B cell (primary cell): ENCODE data around the gene KIR3DL2. TPM values are rescaled to one million over a fixed set of nuclear protein-coding genes. Genes with fewer than 3 reads are reported as not detected.
"Not testable (repeated sequence)": the region's sequence is repeated elsewhere in the genome, so short reads cannot be mapped to it uniquely, and the experiment has no call there.

Source experiments
- ATAC-seq: fragments of 200-7000 bp; cut with Tn5 transposase; one replicate; pipeline ENCODE4 v1.10.0; 2021; ENCODE audit warnings: low read depth, mild to moderate bottlenecking, moderate number of reproducible peaks, moderate library complexity
- CTCF ChIA-PET: fragments of 350-600 bp; sonication (Branson Sonifier 250); formaldehyde crosslinking; loops from one replicate; lab custom pipeline; 2021; ENCODE audit warnings: antibody characterized with exemption, inconsistent platforms; lab: Charles Lee
- POLR2A ChIA-PET: fragments of 350-600 bp; sonication (Branson Sonifier 250); formaldehyde crosslinking; loops from one replicate; lab custom pipeline; 2021; ENCODE audit warnings: antibody characterized with exemption; lab: Charles Lee
- DNase-seq: peaks from one replicate; pipeline ENCODE4 v3.0.0; 2013
- H2AFZ ChIP-seq: 2 replicates; pipeline ENCODE4 v1.6.1; 2012; ENCODE audit warnings: mild to moderate bottlenecking, low read depth, low read length; ENCODE audit not compliant: insufficient read depth, poor library complexity, severe bottlenecking
- H3K27ac ChIP-seq, 2 donors: 1 replicate in 1 of 2; 2 replicates in 1 of 2; pipeline ENCODE4 v1.5.1; 2012 to 2013; ENCODE audit warnings: low read length in 2 of 2, mild to moderate bottlenecking in 2 of 2, moderate library complexity in 1 of 2
- H3K27me3 ChIP-seq, 4 experiments: fragments of 200-600 bp in 1 of 4; sonication (generic) in 1 of 4; replicated peaks in 1 of 4; 1 replicate in 2 of 4; 2 replicates in 2 of 4; pipeline versions ENCODE4 v1.6.1 to v1.7.0; 2013 to 2016; ENCODE audit warnings: low read length in 3 of 4, mild to moderate bottlenecking in 2 of 4, mixed read lengths in 1 of 4, moderate library complexity in 1 of 4; ENCODE audit not compliant: insufficient read depth in 4 of 4, control insufficient read depth in 3 of 4; ENCODE audit errors: control extremely low read depth in 1 of 4
- H3K36me3 ChIP-seq, 2 experiments: replicated peaks in 1 of 2; 1 replicate in 1 of 2; 2 replicates in 1 of 2; pipeline versions ENCODE4 v1.6.1 to v1.7.1; 2013; ENCODE audit warnings: low read length in 1 of 2; ENCODE audit not compliant: insufficient read depth in 2 of 2, control insufficient read depth in 1 of 2; ENCODE audit errors: control extremely low read depth in 1 of 2, extremely low read depth in 1 of 2
- H3K4me1 ChIP-seq, 2 donors: fragments of 200-600 bp in 1 of 2; sonication (generic) in 1 of 2; 1 replicate in 1 of 2; 2 replicates in 1 of 2; pipeline versions ENCODE4 v1.5.1 to v1.6.1; 2013 to 2017; ENCODE audit warnings: low read length in 2 of 2; ENCODE audit not compliant: control insufficient read depth in 2 of 2, insufficient read depth in 2 of 2
- H3K4me2 ChIP-seq: replicated peaks from 2 replicates; pipeline ENCODE3; 2012; ENCODE audit warnings: mild to moderate bottlenecking, low read depth, low read length; ENCODE audit not compliant: poor library complexity, severe bottlenecking
- H3K4me3 ChIP-seq, 5 experiments: fragments of 200-600 bp in 1 of 5; sonication (generic) in 1 of 5; 1 replicate in 3 of 5; 2 replicates in 2 of 5; pipeline versions ENCODE4 v1.5.1 to v1.7.0; 2011 to 2016; ENCODE audit warnings: low read length in 4 of 5, mild to moderate bottlenecking in 4 of 5, low read depth in 2 of 5, control low read depth in 1 of 5, moderate library complexity in 1 of 5; ENCODE audit not compliant: insufficient read depth in 1 of 5; ENCODE audit errors: control extremely low read depth in 1 of 5, extremely low read depth in 1 of 5
- H3K79me2 ChIP-seq: fragments of 200-600 bp; sonication (generic); one replicate; pipeline ENCODE4 v1.6.0; 2016; ENCODE audit warnings: low read length; ENCODE audit not compliant: control insufficient read depth, insufficient read depth
- H3K9ac ChIP-seq: fragments of 200-600 bp; sonication (generic); 2 replicates; pipeline ENCODE4 v1.6.1; 2017; ENCODE audit warnings: mild to moderate bottlenecking, low read length, moderate library complexity
- H3K9me3 ChIP-seq, 3 donors: one replicate each; pipeline versions ENCODE4 v1.6.1 to v1.7.1; 2013; ENCODE audit warnings: low read length in 2 of 3; ENCODE audit not compliant: control insufficient read depth in 2 of 3, insufficient read depth in 1 of 3; ENCODE audit errors: control extremely low read depth in 1 of 3
- H4K20me1 ChIP-seq: 2 replicates; pipeline ENCODE4 v1.6.0; 2012; ENCODE audit warnings: mild to moderate bottlenecking, low read length; ENCODE audit not compliant: insufficient read depth, control insufficient read depth, poor library complexity, severe bottlenecking
- H3K27ac Mint-ChIP-seq: one replicate; pipeline ENCODE4 v1.8.0; 2021; ENCODE audit warnings: mixed read lengths
- H3K27me3 Mint-ChIP-seq: one replicate; pipeline ENCODE4 v1.8.0; 2021; ENCODE audit warnings: mixed read lengths
- H3K4me1 Mint-ChIP-seq: one replicate; pipeline ENCODE4 v1.8.0; 2021; ENCODE audit warnings: mixed read lengths
- H3K4me3 Mint-ChIP-seq: one replicate; pipeline ENCODE4 v1.8.0; 2021; ENCODE audit warnings: mixed read lengths
- H3K9me3 Mint-ChIP-seq: one replicate; pipeline ENCODE4 v1.8.0; 2022; ENCODE audit warnings: mixed read lengths; ENCODE audit not compliant: insufficient read depth
- EZH2 ChIP-seq: IDR thresholded peaks from 2 replicates; pipeline ENCODE4 v1.6.1; 2012; ENCODE audit warnings: borderline replicate concordance, low read depth, mild to moderate bottlenecking, moderate library complexity, low read length; ENCODE audit not compliant: insufficient read depth, poor library complexity, severe bottlenecking
- WGBS: methylation state at CpG from one replicate; pipeline ENCODE4 v1.1.5; 2013; ENCODE audit warnings: missing lambda C conversion rate; ENCODE audit not compliant: insufficient coverage; 5-methylcytosine and 5-hydroxymethylcytosine counted together
- intact Hi-C: fragments of 100-400 bp; cut with micrococcal nuclease; formaldehyde crosslinking; loops from one replicate; pipeline ENCODE4 v1.10.0; 2022
- polyA plus RNA-seq: library from polyadenylated mRNA; depleted of rRNA; stranded (reverse); fragments of >200 nt; gene quantifications from 2 replicates; pipeline ENCODE4 v1.2.3, GENCODE V29; 2012
- total RNA-seq, 2 donors: library from RNA; stranded (reverse); fragments of 120-200 nt in 1 of 2; gene quantifications; 1 replicate in 1 of 2; 2 replicates in 1 of 2; pipeline versions ENCODE4 v1.2.3 to v1.2.4, GENCODE V29; 2013 to 2022
- TF ChIP-seq, protein P1 (sequence below): fragments of 200-600 bp; IDR thresholded peaks from one replicate; pipeline ENCODE4 v1.8.0; 2022; ENCODE audit warnings: antibody characterized with exemption, mild to moderate bottlenecking

Gene KIR3DL2
- total and polyA plus RNA-seq, 2 donors (not counting 1 experiment from before 2014, with no cell fraction given) = 0.17 to 0.30 TPM

DNA sequence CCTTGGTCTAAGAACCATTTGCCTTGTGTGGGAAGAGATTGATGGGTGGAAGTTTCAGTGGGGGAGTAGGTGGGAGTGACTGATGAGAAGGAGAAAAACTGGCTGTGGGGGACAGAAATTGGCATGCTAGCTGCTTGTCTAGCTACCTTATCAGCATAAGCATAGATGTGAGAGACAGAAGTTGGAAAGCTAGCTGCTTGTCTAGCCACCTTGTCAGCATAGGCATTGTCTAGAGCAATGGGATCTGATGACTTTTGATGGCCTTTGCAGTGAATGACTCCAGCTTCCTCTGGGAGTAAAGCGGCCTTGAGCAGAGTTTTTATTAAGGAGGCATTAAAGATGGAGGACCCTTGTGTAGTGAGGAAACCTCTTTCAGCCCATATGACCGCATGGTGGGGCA, 45.8 kb downstream of the KIR3DL2 start:
- Histone ChIP-seq H3K9ac (no peak overlapping the region), H3K4me1 (no peaks in the 10 kb centered on the region), H3K9me3 (no peaks in the 10 kb centered on the region), H2AFZ (no peak overlapping the region), H3K4me2 (no peak overlapping the region), H4K20me1 (no peaks in the 10 kb centered on the region), H3K4me3 (no peak overlapping the region), H3K79me2 (no peaks in the 10 kb centered on the region), H3K36me3 (no peaks in the 10 kb centered on the region), H3K27me3 (no peaks in the 10 kb centered on the region), H3K27ac (no peak overlapping the region)
- peaks cover 34% of the 10 kb centered on the region for H3K27me3 Mint-ChIP-seq
- ChIA-PET CTCF (interaction anchor here (0.6 kb wide), 1 partner anchor 96 kb away, joined by 3 read pairs; no protein-coding TSS in a partner anchor), POLR2A (no interaction called here)
- no peak overlapping the region for H3K27ac Mint-ChIP-seq
- TF ChIP-seq, protein P1, sequence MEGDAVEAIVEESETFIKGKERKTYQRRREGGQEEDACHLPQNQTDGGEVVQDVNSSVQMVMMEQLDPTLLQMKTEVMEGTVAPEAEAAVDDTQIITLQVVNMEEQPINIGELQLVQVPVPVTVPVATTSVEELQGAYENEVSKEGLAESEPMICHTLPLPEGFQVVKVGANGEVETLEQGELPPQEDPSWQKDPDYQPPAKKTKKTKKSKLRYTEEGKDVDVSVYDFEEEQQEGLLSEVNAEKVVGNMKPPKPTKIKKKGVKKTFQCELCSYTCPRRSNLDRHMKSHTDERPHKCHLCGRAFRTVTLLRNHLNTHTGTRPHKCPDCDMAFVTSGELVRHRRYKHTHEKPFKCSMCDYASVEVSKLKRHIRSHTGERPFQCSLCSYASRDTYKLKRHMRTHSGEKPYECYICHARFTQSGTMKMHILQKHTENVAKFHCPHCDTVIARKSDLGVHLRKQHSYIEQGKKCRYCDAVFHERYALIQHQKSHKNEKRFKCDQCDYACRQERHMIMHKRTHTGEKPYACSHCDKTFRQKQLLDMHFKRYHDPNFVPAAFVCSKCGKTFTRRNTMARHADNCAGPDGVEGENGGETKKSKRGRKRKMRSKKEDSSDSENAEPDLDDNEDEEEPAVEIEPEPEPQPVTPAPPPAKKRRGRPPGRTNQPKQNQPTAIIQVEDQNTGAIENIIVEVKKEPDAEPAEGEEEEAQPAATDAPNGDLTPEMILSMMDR = no peak
- TF ChIP-seq EZH2 = no peak
- no peak for DNase-seq
- WGBS = 100% methylated on average over 2 of the region's 2 CpGs
- H3K9me3 Mint-ChIP-seq = no peaks in the 10 kb centered on the region
- intact Hi-C loops = no loop called here
- H3K4me1 Mint-ChIP-seq = no peaks in the 10 kb centered on the region
- ATAC-seq = no peak
- no peak overlapping the region for H3K4me3 Mint-ChIP-seq

DNA sequence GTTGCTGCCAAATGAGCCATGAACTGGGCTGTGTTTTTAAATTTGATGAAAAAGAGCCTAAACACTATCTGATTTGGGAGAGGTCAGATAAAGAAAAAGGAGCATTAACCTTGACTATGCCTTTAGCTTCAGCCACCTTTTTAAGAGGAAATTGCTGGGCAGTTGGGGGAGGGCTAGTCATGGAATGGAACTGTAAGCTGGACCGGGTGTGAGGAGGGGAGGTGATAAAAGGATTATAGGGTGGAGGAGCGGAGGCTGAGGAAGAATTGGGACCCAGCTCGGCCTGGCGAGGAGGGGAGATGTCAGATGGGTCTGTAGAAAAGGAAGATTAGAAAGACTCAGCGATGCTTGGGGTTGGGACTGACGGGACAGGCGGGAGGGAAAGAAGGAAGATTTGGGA, 48.4 kb downstream of the KIR3DL2 start:
- H3K4me3 Mint-ChIP-seq, H3K4me1 ChIP-seq, intact Hi-C loops, H3K9ac ChIP-seq, H3K9me3 ChIP-seq, ATAC-seq, H3K27ac Mint-ChIP-seq, H3K27me3 ChIP-seq, CTCF ChIA-PET, H3K4me3 ChIP-seq, H3K4me1 Mint-ChIP-seq, H3K36me3 ChIP-seq, H2AFZ ChIP-seq, H4K20me1 ChIP-seq, H3K27ac ChIP-seq, H3K4me2 ChIP-seq, H3K79me2 ChIP-seq, DNase-seq, POLR2A ChIA-PET, H3K9me3 Mint-ChIP-seq: not testable (repeated sequence)
- WGBS = 86% methylated on average over 5 of the region's 7 CpGs
- peaks cover 34% of the 10 kb centered on the region for H3K27me3 Mint-ChIP-seq

DNA sequence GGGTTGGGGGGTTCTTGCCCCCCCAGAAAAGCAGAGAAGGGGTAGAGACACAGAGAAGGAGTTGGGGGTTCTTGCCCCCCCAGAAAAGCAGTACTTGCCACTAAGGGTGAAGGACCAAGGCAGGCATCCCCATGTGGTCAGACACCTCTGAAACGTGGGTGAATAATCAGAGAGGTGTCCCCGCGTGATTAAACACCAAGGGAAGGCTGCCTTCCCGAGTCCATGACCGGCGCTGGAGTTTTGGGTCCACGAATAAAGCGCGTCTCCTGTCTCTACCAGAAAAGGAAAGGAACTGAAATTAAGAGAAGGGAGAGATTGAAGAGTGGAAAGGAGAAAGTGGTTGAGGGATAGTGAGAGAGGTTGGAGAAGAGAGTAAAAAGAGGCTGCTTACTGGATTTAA, 49.4 kb downstream of the KIR3DL2 start:
- H3K27ac Mint-ChIP-seq, H2AFZ ChIP-seq, H4K20me1 ChIP-seq, intact Hi-C loops, POLR2A ChIA-PET, H3K4me3 ChIP-seq, H3K9me3 Mint-ChIP-seq, H3K9ac ChIP-seq, DNase-seq, H3K4me3 Mint-ChIP-seq, H3K9me3 ChIP-seq, H3K79me2 ChIP-seq, H3K36me3 ChIP-seq, H3K27me3 ChIP-seq, CTCF ChIA-PET, H3K4me1 ChIP-seq, ATAC-seq, H3K4me2 ChIP-seq, H3K4me1 Mint-ChIP-seq, H3K27ac ChIP-seq: not testable (repeated sequence)
- H3K27me3 Mint-ChIP-seq = peaks cover 34% of the 10 kb centered on the region
- WGBS = 95% methylated on average over 9 of the region's 9 CpGs
